Gastrocnemius medialis (tissue), 4 donors: ENCODE measurements around the gene GPR63. TPM values are rescaled to one million over a fixed set of nuclear protein-coding genes. Genes with fewer than 3 reads are reported as not detected.

Experiments
- ATAC-seq, 2 donors: fragments of 150-250 bp; one replicate each; pipeline ENCODE4 v1.9.1; 2016
- DNase-seq, 2 donors: peaks; one replicate each; pipeline ENCODE4 v3.0.0-alpha.2; 2019
- H3K27ac ChIP-seq, 4 donors: fragments of 200-600 bp; sonication (generic); 1 replicate in 1 of 4; 2 replicates in 3 of 4; pipeline ENCODE4 v1.5.1; 2016 to 2018; ENCODE audit warnings: mild to moderate bottlenecking in 2 of 4, moderate library complexity in 1 of 4
- H3K27me3 ChIP-seq, 3 donors: fragments of 200-600 bp; sonication (generic) in 2 of 3; 1 replicate in 1 of 3; 2 replicates in 2 of 3; pipeline versions ENCODE4 v1.5.1 to v1.6.0; 2016 to 2019; ENCODE audit warnings: mild to moderate bottlenecking in 1 of 3, moderate library complexity in 1 of 3
- H3K36me3 ChIP-seq, 2 donors: fragments of 200-600 bp; sonication (generic) in 1 of 2; one replicate each; pipeline ENCODE4 v1.5.1; 2017 to 2018
- H3K4me1 ChIP-seq, 2 donors: fragments of 200-600 bp; sonication (generic) in 1 of 2; one replicate each; pipeline ENCODE4 v1.5.1; 2016 to 2017; ENCODE audit warnings: mild to moderate bottlenecking in 2 of 2
- H3K4me3 ChIP-seq, 4 donors: fragments of 200-600 bp; sonication (generic) in 3 of 4; 1 replicate in 1 of 4; 2 replicates in 3 of 4; pipeline ENCODE4 v1.5.1; 2016 to 2019; ENCODE audit warnings: mild to moderate bottlenecking in 2 of 4
- H3K9me3 ChIP-seq, 3 donors: fragments of 200-600 bp; sonication (generic) in 2 of 3; 1 replicate in 1 of 3; 2 replicates in 2 of 3; pipeline ENCODE4 v1.5.1; 2016 to 2019
- CTCF ChIP-seq, 5 experiments: fragments of 450-650 bp in 3 of 5; fragments of 200-600 bp in 2 of 5; sonication (generic) in 2 of 5; IDR thresholded peaks in 4 of 5; conservative IDR thresholded peaks in 1 of 5; 1 replicate in 4 of 5; 2 replicates in 1 of 5; pipeline ENCODE4 v1.5.1; 2016 to 2019; ENCODE audit warnings: antibody characterized with exemption in 5 of 5, mild to moderate bottlenecking in 3 of 5, moderate library complexity in 3 of 5
- POLR2A ChIP-seq, 2 donors: fragments of 450-650 bp; IDR thresholded peaks; one replicate each; pipeline ENCODE4 v1.6.1; 2017; ENCODE audit warnings: antibody characterized with exemption in 2 of 2, mild to moderate bottlenecking in 2 of 2, moderate library complexity in 2 of 2
- in situ Hi-C, 4 donors: fragments of 200-750 bp; cut with MboI; loops; one replicate each; pipeline versions ENCODE4 v1.15.0 to v1.8.0; 2017; ENCODE audit warnings: low sequenced_read_pairs in 4 of 4
- intact Hi-C: fragments of 100-400 bp; cut with DNase I; formaldehyde crosslinking; loops from one replicate; pipeline ENCODE4 v1.15.1; 2023; ENCODE audit warnings: low total_unique reads
- total RNA-seq, 4 donors: library from RNA; depleted of rRNA; stranded (reverse); fragments of >200 nt; gene quantifications; one replicate each; pipeline versions ENCODE4 v1.1.0 to v1.2.3, GENCODE V29; 2016

The GPR63 gene
- total RNA-seq, 4 donors from 2014 or later: 0.07 to 0.16 (median 0.10) TPM; not detected in 1

GRCh38 chr6:96814625-96815024 lies 22.7 kb downstream of the GPR63 start:
- H3K4me3 ChIP-seq: no peak overlapping the region
- no peaks in the 10 kb centered on the region for H3K36me3 ChIP-seq
- no peaks in the 10 kb centered on the region for H3K9me3 ChIP-seq
- intact Hi-C loops (no loop called here), in situ Hi-C loops (no loop called here)
- ATAC-seq: no peak
- no peak for TF ChIP-seq CTCF (IDR thresholded peaks at IDR 0.05 in 4 of 5, conservative IDR thresholded peaks at IDR 0.05 in 1 of 5)
- TF ChIP-seq POLR2A (IDR thresholded peaks at IDR 0.05): no peak
- no peaks in the 10 kb centered on the region for H3K27me3 ChIP-seq
- H3K4me1 ChIP-seq: no peaks in the 10 kb centered on the region
- H3K27ac ChIP-seq: no peak overlapping the region
- DNase-seq: no peak

DNA sequence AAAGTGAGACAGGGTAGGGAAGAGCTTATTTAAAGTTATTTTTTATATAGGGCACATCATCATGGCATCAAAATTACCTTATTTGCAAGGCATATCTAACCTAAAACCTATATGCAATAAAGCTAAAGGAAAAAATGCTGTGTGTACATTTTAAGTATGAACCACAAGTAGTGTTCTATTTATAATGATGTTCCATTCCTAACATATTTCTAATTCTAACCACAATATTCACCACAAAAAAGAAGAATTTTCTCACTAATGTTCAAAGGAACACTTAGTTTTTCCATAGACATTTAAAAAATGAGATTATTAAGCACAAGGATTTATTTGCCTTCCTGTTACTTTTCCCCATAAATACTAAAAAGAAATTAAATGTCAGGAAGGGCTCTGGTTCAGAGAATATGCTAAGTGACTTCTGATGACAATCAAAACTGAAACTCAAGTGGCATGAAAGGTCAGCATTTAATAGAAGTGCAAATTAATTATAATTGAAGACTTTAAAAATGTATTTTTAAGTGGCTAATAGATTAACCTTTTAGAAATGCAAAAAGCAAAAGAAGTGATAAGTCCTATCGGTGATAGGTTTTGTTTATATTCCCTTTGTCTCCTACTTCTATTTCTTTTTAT lies 25.1 kb downstream of the GPR63 start:
- intact Hi-C loops (no loop called here), in situ Hi-C loops (no loop called here)
- no peak for ATAC-seq
- Histone ChIP-seq H3K36me3 (no peaks in the 10 kb centered on the region), H3K27me3 (no peaks in the 10 kb centered on the region), H3K9me3 (no peaks in the 10 kb centered on the region), H3K4me1 (no peaks in the 10 kb centered on the region), H3K27ac (no peak overlapping the region), H3K4me3 (no peak overlapping the region)
- TF ChIP-seq POLR2A (IDR thresholded peaks at IDR 0.05): no peak
- no peak for TF ChIP-seq CTCF (IDR thresholded peaks at IDR 0.05 in 4 of 5, conservative IDR thresholded peaks at IDR 0.05 in 1 of 5)
- DNase-seq: no peak

DNA sequence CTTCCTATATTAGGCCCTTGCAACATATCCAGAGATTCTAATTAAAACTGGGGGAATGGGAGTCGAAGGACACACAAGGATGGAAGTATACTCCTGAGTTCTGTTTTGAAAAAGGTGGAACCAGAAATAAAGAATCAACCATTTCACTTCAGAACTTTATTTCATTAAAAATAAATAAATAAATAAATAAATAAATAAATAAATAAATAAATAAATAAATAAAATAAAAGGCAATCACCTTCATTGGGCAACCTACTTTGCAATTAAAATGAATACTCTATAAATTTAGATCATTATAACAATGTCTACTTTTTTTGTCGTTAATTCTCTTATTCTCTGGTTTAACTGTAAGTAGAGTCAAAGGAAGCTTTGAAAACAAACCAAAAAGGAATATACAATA lies 25.6 kb downstream of the GPR63 start:
- H3K9me3 ChIP-seq: no peaks in the 10 kb centered on the region
- intact Hi-C loops (no loop called here), in situ Hi-C loops (no loop called here)
- no peaks in the 10 kb centered on the region for H3K4me1 ChIP-seq
- H3K4me3 ChIP-seq: no peak overlapping the region
- no peak for ATAC-seq
- no peak for DNase-seq
- no peaks in the 10 kb centered on the region for H3K36me3 ChIP-seq
- no peak overlapping the region for H3K27ac ChIP-seq
- no peaks in the 10 kb centered on the region for H3K27me3 ChIP-seq
- TF ChIP-seq POLR2A (IDR thresholded peaks at IDR 0.05): no peak
- no peak for TF ChIP-seq CTCF (IDR thresholded peaks at IDR 0.05 in 4 of 5, conservative IDR thresholded peaks at IDR 0.05 in 1 of 5)

- Histone ChIP-seq H3K4me1 (no peaks in the 10 kb centered on the region), H3K9me3 (no peaks in the 10 kb centered on the region), H3K27ac (no peak overlapping the region), H3K4me3 (no peak overlapping the region), H3K27me3 (no peaks in the 10 kb centered on the region), H3K36me3 (no peaks in the 10 kb centered on the region)
- no peak for ATAC-seq
- DNase-seq: no peak
- intact Hi-C loops: no loop called here
- in situ Hi-C loops: no loop called here
- no peak for TF ChIP-seq CTCF (IDR thresholded peaks at IDR 0.05 in 4 of 5, conservative IDR thresholded peaks at IDR 0.05 in 1 of 5)
- no peak for TF ChIP-seq POLR2A (IDR thresholded peaks at IDR 0.05)
These were observed 26.1 kb downstream of the GPR63 start for GRCh38 chr6:96811136-96811535.

GRCh38 chr6:96809119-96809518 lies 28.2 kb downstream of the GPR63 start:
- H3K27ac ChIP-seq: no peak overlapping the region
- no peak for DNase-seq
- no peaks in the 10 kb centered on the region for H3K4me1 ChIP-seq
- H3K4me3 ChIP-seq: no peak overlapping the region
- H3K36me3 ChIP-seq: no peaks in the 10 kb centered on the region
- ATAC-seq: no peak
- in situ Hi-C loops (no loop called here), intact Hi-C loops (no loop called here)
- no peaks in the 10 kb centered on the region for H3K27me3 ChIP-seq
- TF ChIP-seq CTCF (IDR thresholded peaks at IDR 0.05 in 4 of 5, conservative IDR thresholded peaks at IDR 0.05 in 1 of 5): no peak
- no peak for TF ChIP-seq POLR2A (IDR thresholded peaks at IDR 0.05)
- no peaks in the 10 kb centered on the region for H3K9me3 ChIP-seq
